Liver (tissue), 9 donors: Measurements from ENCODE around the gene FAM217A. TPM values are rescaled to one million over a fixed set of nuclear protein-coding genes. Genes with fewer than 3 reads are reported as not detected.

Experiments used
- DNase-seq: peaks from one replicate; pipeline ENCODE4 v3.0.0-alpha.2; 2017; ENCODE audit warnings: low spot score
- H3K27ac ChIP-seq, 2 donors: one replicate each; pipeline ENCODE4 v1.7.0; 2013; ENCODE audit warnings: inconsistent platforms in 2 of 2, low read length in 2 of 2, control low read depth in 1 of 2, low read depth in 1 of 2, mild to moderate bottlenecking in 1 of 2
- H3K27me3 ChIP-seq, 4 donors: one replicate each; pipeline versions ENCODE4 v1.6.1 to v1.7.0; 2013; ENCODE audit warnings: low read length in 3 of 4, inconsistent platforms in 1 of 4, mild to moderate bottlenecking in 1 of 4, moderate library complexity in 1 of 4; ENCODE audit not compliant: control insufficient read depth in 4 of 4, insufficient read depth in 4 of 4
- H3K36me3 ChIP-seq, 4 donors: one replicate each; pipeline versions ENCODE4 v1.6.1 to v1.7.0; 2013; ENCODE audit warnings: low read length in 3 of 4, mild to moderate bottlenecking in 3 of 4, low read depth in 1 of 4, moderate library complexity in 1 of 4; ENCODE audit not compliant: control insufficient read depth in 4 of 4, insufficient read depth in 3 of 4
- H3K4me1 ChIP-seq, 4 donors: one replicate each; pipeline versions ENCODE4 v1.6.1 to v1.7.0; 2013; ENCODE audit warnings: low read length in 3 of 4, mild to moderate bottlenecking in 3 of 4, moderate library complexity in 1 of 4; ENCODE audit not compliant: control insufficient read depth in 4 of 4, insufficient read depth in 4 of 4
- H3K4me3 ChIP-seq, 3 donors: one replicate each; pipeline versions ENCODE4 v1.6.1 to v1.7.0; 2013; ENCODE audit warnings: low read length in 3 of 3, control low read depth in 1 of 3, low read depth in 1 of 3, mild to moderate bottlenecking in 1 of 3
- H3K9ac ChIP-seq, 2 donors: one replicate each; pipeline ENCODE4 v1.7.0; 2013; ENCODE audit warnings: low read length in 2 of 2, mild to moderate bottlenecking in 2 of 2, moderate library complexity in 2 of 2, control low read depth in 1 of 2, low read depth in 1 of 2
- H3K9me3 ChIP-seq, 4 donors: one replicate each; pipeline versions ENCODE4 v1.6.1 to v1.7.0; 2013; ENCODE audit warnings: low read length in 3 of 4; ENCODE audit not compliant: control insufficient read depth in 4 of 4
- FOXA1 ChIP-seq: IDR thresholded peaks from 2 replicates; pipeline ENCODE4 v1.6.1; 2016; ENCODE audit warnings: antibody characterized with exemption
- HNF4G ChIP-seq: IDR thresholded peaks from 2 replicates; pipeline ENCODE4 v1.6.1; 2016; ENCODE audit warnings: antibody characterized with exemption
- NR2F2 ChIP-seq: IDR thresholded peaks from 2 replicates; pipeline ENCODE4 v1.6.1; 2016; ENCODE audit warnings: antibody characterized with exemption
- RAD21 ChIP-seq, 2 donors: IDR thresholded peaks; 2 replicates each; pipeline ENCODE4 v1.6.1; 2016; ENCODE audit warnings: antibody characterized with exemption in 2 of 2, mild to moderate bottlenecking in 2 of 2
- RXRA ChIP-seq, 2 donors: IDR thresholded peaks; 2 replicates each; pipeline ENCODE4 v1.6.1; 2017 to 2018; ENCODE audit warnings: antibody characterized with exemption in 2 of 2, mild to moderate bottlenecking in 1 of 2
- SP1 ChIP-seq: IDR thresholded peaks from 2 replicates; pipeline ENCODE4 v1.6.1; 2018; ENCODE audit warnings: antibody characterized with exemption, mild to moderate bottlenecking
- TAF1 ChIP-seq: conservative IDR thresholded peaks from 2 replicates; pipeline ENCODE4 v1.6.1; 2016; ENCODE audit warnings: antibody characterized with exemption, mild to moderate bottlenecking
- YY1 ChIP-seq: IDR thresholded peaks from 2 replicates; pipeline ENCODE4 v1.6.1; 2016; ENCODE audit warnings: antibody characterized with exemption, mild to moderate bottlenecking
- WGBS: extraction: QIAGEN DNeasy Blood & Tissue Kit; methylation state at CpG from one replicate; pipeline ENCODE4 v1.1.7; 2013; 5-methylcytosine and 5-hydroxymethylcytosine counted together
- polyA plus RNA-seq, 2 donors: library from polyadenylated mRNA; stranded (reverse) in 1 of 2; unstranded in 1 of 2; fragments of 200-250 nt in 1 of 2; fragments of >200 nt in 1 of 2; fragmentation: Nextera tagmentation in 1 of 2; extraction: Ambion mirVana in 1 of 2; gene quantifications; one replicate each; pipeline versions ENCODE4 v1.2.1 to v1.2.3, GENCODE V29; 2013 to 2015
- total RNA-seq, 2 donors: library from RNA; depleted of rRNA; stranded (reverse); fragments of >200 nt; gene quantifications; one replicate each; pipeline ENCODE4 v1.2.3, GENCODE V29; 2014
- TF ChIP-seq, protein P1 (sequence below): IDR thresholded peaks from 2 replicates; pipeline ENCODE4 v1.6.1; 2016; ENCODE audit warnings: antibody characterized with exemption
- TF ChIP-seq, protein P2 (sequence below): fragments of 150-350 bp; IDR thresholded peaks from 2 replicates; pipeline ENCODE4 v1.5.1; 2017; ENCODE audit warnings: improper control_type of control experiment, low read depth, low read length; ENCODE audit not compliant: missing input control
- TF ChIP-seq, protein P3 (sequence below): IDR thresholded peaks from 2 replicates; pipeline ENCODE4 v1.6.1; 2016; ENCODE audit warnings: antibody characterized with exemption
- TF ChIP-seq, protein P4 (sequence below): IDR thresholded peaks from 2 replicates; pipeline ENCODE4 v1.6.1; 2016; ENCODE audit warnings: antibody characterized with exemption
- donor health status: healthy.
- donor health status: healthy.
- donor health status: healthy.
- donor health status: healthy.
- donor health status: healthy.

Gene FAM217A
- total and polyA plus RNA-seq, 4 donors = not detected

DNA sequence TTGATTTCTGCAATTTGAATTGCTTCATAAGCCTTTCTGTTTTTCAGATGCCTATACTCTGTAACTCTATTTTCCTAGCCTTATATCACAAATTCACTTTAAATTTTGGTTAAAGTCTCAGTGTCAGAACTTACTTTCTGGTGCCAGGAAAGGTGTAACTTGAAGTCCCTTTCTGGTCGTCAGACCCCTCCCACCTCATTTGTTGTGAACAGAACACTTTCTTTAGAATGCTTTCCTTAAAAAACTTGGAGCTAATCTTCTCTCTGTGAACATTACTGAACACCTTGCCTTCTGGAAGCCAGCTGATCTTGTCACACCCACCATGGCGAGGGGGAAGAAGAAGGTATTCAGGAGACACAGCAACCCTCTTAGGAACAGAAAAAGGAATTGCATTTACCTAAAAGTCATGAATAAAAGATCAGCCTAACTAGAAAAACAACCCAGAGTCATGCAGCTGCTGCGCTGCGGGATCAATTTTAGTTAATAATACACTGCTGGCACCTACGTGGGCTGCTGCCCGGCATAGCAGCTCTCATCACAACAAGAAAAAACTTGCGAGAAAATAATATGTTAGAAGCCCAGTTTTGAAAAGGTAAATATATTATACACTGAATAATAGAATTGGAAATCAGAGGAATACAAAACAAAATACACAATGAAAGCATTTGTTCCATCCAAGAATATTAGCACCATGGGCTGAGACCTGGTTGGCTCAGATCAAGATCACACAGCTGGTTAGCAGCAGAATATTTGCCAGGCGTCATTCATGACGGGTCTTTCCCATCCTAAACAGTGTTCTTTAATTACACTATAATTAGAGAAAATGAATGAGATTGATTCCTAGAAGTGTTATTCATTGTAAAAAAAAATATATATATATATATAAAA is 5.8 kb upstream of the FAM217A start:
- Histone ChIP-seq H3K9me3 (no peaks in the 10 kb centered on the region), H3K27me3 (no peaks in the 10 kb centered on the region), H3K36me3 (no peaks in the 10 kb centered on the region), H3K27ac (peak overlapping the region; percentile 48 to 65), H3K4me3 (peak overlapping the region in 2 of 3 donors; percentile 37 to 41), H3K4me1 (peaks cover 0 to 8% (median 0%) of the 10 kb centered on the region in 4 donors), H3K9ac (peak overlapping the region in 1 of 2 donors; percentile 83)
- no peak for DNase-seq
- TF ChIP-seq, protein P1, sequence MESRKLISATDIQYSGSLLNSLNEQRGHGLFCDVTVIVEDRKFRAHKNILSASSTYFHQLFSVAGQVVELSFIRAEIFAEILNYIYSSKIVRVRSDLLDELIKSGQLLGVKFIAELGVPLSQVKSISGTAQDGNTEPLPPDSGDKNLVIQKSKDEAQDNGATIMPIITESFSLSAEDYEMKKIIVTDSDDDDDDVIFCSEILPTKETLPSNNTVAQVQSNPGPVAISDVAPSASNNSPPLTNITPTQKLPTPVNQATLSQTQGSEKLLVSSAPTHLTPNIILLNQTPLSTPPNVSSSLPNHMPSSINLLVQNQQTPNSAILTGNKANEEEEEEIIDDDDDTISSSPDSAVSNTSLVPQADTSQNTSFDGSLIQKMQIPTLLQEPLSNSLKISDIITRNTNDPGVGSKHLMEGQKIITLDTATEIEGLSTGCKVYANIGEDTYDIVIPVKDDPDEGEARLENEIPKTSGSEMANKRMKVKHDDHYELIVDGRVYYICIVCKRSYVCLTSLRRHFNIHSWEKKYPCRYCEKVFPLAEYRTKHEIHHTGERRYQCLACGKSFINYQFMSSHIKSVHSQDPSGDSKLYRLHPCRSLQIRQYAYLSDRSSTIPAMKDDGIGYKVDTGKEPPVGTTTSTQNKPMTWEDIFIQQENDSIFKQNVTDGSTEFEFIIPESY = no peak
- peak in 1 of 2 donors; percentile 6 for TF ChIP-seq RXRA (IDR thresholded peaks at IDR 0.05)
- peak; percentile 8 to 10 for TF ChIP-seq RAD21 (IDR thresholded peaks at IDR 0.05)
- TF ChIP-seq, protein P2, sequence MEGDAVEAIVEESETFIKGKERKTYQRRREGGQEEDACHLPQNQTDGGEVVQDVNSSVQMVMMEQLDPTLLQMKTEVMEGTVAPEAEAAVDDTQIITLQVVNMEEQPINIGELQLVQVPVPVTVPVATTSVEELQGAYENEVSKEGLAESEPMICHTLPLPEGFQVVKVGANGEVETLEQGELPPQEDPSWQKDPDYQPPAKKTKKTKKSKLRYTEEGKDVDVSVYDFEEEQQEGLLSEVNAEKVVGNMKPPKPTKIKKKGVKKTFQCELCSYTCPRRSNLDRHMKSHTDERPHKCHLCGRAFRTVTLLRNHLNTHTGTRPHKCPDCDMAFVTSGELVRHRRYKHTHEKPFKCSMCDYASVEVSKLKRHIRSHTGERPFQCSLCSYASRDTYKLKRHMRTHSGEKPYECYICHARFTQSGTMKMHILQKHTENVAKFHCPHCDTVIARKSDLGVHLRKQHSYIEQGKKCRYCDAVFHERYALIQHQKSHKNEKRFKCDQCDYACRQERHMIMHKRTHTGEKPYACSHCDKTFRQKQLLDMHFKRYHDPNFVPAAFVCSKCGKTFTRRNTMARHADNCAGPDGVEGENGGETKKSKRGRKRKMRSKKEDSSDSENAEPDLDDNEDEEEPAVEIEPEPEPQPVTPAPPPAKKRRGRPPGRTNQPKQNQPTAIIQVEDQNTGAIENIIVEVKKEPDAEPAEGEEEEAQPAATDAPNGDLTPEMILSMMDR = no peak
- peak; percentile 30 for TF ChIP-seq YY1
- WGBS = 32% methylated on average over 9 of the region's 9 CpGs

DNA sequence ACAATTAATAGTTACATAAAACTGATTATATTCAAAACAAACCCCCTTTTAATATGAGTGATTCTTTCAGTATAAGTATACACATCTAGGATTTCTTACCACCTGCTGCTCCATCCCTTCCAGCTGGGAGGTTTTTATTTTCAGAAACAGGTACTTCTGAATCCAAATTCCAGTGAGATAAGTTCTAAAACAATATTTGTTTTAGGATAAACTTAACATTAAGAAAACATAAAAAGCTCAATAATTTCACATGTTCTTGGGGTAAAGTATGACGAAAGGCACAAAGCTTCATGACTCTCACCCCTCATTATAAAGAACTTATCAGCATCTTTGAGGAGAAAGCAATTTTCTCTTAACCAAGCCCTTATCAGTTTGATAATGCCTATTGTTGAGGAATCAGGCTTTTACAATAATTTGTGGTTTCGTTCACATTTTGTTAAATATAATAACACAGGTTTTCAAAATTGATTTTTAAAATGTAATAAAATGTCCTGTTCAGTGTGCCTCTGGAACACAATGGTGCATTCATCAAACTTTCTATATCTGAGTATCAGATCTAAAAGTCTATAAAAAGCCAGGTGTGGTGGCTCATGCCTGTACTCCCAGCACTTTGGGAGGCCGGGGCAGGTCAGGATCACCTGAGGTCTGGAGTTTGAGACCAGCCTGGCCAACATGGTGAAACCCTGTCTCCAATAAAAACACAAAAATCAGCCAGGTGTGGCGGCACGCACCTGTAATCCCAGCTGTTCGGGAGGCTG is 4.3 kb downstream of the FAM217A start:
- Histone ChIP-seq H3K4me3 (no peak overlapping the region), H3K36me3 (no peaks in the 10 kb centered on the region), H3K9me3 (no peaks in the 10 kb centered on the region), H3K27me3 (no peaks in the 10 kb centered on the region), H3K4me1 (peaks cover 0 to 6% (median 0%) of the 10 kb centered on the region in 4 donors), H3K9ac (no peak overlapping the region), H3K27ac (no peak overlapping the region)
- no peak for DNase-seq
- WGBS = 79% methylated on average over 6 of the region's 6 CpGs
- TF ChIP-seq YY1 (no peak), FOXA1 (no peak), HNF4G (no peak), RXRA (IDR thresholded peaks at IDR 0.05) (no peak), SP1 (no peak), TAF1 (no peak), NR2F2 (no peak)
- TF ChIP-seq, protein P3, sequence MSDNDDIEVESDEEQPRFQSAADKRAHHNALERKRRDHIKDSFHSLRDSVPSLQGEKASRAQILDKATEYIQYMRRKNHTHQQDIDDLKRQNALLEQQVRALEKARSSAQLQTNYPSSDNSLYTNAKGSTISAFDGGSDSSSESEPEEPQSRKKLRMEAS = no peak
- TF ChIP-seq, protein P1 = no peak
- TF ChIP-seq, protein P2 = no peak
- TF ChIP-seq, protein P4, sequence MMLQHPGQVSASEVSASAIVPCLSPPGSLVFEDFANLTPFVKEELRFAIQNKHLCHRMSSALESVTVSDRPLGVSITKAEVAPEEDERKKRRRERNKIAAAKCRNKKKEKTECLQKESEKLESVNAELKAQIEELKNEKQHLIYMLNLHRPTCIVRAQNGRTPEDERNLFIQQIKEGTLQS = no peak
